ENCODE data around the gene MLLT3.

The MLLT3 gene

GRCh38 chr9:20640331-20641187 lies 18.3 kb upstream of the MLLT3 start:
- no peak for TF ChIP-seq POLR2AphosphoS5 (IDR thresholded peaks at IDR 0.05; ENCODE audit: low read depth, low read length)
- no peak for TF ChIP-seq TAF1 (IDR thresholded peaks at IDR 0.05; ENCODE audit: borderline replicate concordance, insufficient read depth, low read length)
- TF ChIP-seq REST (IDR thresholded peaks at IDR 0.05; ENCODE audit: insufficient read depth in 1 of 2, low read depth in 2 of 2, low read length in 2 of 2): no peak
- TF ChIP-seq FOXP2 (optimal IDR thresholded peaks at IDR 0.05; ENCODE audit: borderline replicate concordance, extremely low read depth, extremely low read length, insufficient read depth): no peak
- no peak for TF ChIP-seq SIN3A (IDR thresholded peaks at IDR 0.05; ENCODE audit: borderline replicate concordance, insufficient read depth, low read length)

- TF ChIP-seq POLR2AphosphoS5 (IDR thresholded peaks at IDR 0.05; ENCODE audit: low read depth, low read length) (no peak), TAF1 (IDR thresholded peaks at IDR 0.05; ENCODE audit: borderline replicate concordance, insufficient read depth, low read length) (no peak), SIN3A (IDR thresholded peaks at IDR 0.05; ENCODE audit: borderline replicate concordance, insufficient read depth, low read length) (no peak), FOXP2 (optimal IDR thresholded peaks at IDR 0.05; ENCODE audit: borderline replicate concordance, extremely low read depth, extremely low read length, insufficient read depth) (no peak), REST (IDR thresholded peaks at IDR 0.05; ENCODE audit: insufficient read depth in 1 of 2, low read depth in 2 of 2, low read length in 2 of 2) (no peak)
Measured at GRCh38 chr9:20636888-20637440, 14.7 kb upstream of the MLLT3 start.

GRCh38 chr9:20634895-20635294 lies 12.6 kb upstream of the MLLT3 start:
- TF ChIP-seq SIN3A (IDR thresholded peaks at IDR 0.05; ENCODE audit: borderline replicate concordance, insufficient read depth, low read length) (no peak), REST (IDR thresholded peaks at IDR 0.05; ENCODE audit: insufficient read depth in 1 of 2, low read depth in 2 of 2, low read length in 2 of 2) (no peak), POLR2AphosphoS5 (IDR thresholded peaks at IDR 0.05; ENCODE audit: low read depth, low read length) (no peak), FOXP2 (optimal IDR thresholded peaks at IDR 0.05; ENCODE audit: borderline replicate concordance, extremely low read depth, extremely low read length, insufficient read depth) (no peak), TAF1 (IDR thresholded peaks at IDR 0.05; ENCODE audit: borderline replicate concordance, insufficient read depth, low read length) (no peak)

- TF ChIP-seq REST (IDR thresholded peaks at IDR 0.05; ENCODE audit: insufficient read depth in 1 of 2, low read depth in 2 of 2, low read length in 2 of 2) (no peak), POLR2AphosphoS5 (IDR thresholded peaks at IDR 0.05; ENCODE audit: low read depth, low read length) (no peak), FOXP2 (optimal IDR thresholded peaks at IDR 0.05; ENCODE audit: borderline replicate concordance, extremely low read depth, extremely low read length, insufficient read depth) (no peak), TAF1 (IDR thresholded peaks at IDR 0.05; ENCODE audit: borderline replicate concordance, insufficient read depth, low read length) (no peak), SIN3A (IDR thresholded peaks at IDR 0.05; ENCODE audit: borderline replicate concordance, insufficient read depth, low read length) (no peak)
Measured at GRCh38 chr9:20632705-20633104, 10.4 kb upstream of the MLLT3 start.

Measured in PFSK-1 (cell line).